ENCODE measurements around the gene KLHDC2.

The KLHDC2 gene

DNA sequence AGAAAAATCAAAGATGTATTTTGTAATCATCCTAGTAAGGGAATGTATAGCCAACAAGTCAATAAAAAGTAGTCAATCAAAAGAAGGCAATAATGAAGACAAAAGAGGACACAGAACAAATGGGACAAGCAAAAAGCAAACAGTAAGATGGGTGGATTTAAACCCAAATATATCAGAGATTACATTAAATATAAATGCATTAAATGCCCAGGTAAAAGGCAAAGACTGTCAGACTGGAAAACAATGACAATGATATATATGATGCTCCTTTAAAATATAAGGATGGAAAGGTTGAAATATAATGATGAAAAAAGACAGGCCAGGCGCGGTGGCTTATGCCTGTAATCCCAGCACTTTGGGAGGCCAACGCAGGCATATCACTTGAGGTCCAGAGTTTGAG is 48.9 kb downstream of the KLHDC2 start:
- H3K4me1 ChIP-seq (ENCODE audit: insufficient read depth, low read length): no peaks in the 10 kb centered on the region
- H3K36me3 ChIP-seq (ENCODE audit: insufficient read depth, low read length): peaks cover 15% of the 10 kb centered on the region
- no peaks in the 10 kb centered on the region for H3K9me3 ChIP-seq (ENCODE audit: control insufficient read depth, insufficient read depth, low read length)
- H3K9ac ChIP-seq (ENCODE audit: low read depth, low read length): no peak overlapping the region

DNA sequence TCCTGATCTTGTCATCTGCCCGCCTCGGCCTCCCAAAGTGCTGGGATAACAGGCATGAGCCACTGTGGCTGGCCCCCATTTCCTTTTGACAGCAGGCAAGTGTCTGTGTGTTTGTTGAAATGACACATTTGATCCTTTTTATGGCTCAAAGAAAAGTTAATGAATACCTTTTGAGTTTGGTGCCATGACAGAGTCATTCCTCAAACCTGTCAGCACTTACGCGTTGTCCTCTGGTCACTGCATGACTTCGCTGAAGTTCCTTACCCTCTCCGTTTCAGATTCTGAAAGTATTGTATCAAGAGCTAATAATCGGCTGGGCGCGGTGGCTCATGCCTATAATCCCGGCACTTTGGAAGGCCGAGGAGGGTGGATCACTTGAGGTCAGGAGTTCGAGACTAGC is 52.2 kb downstream of the KLHDC2 start:
- Histone ChIP-seq H3K4me1 (ENCODE audit: insufficient read depth, low read length) (no peaks in the 10 kb centered on the region), H3K36me3 (ENCODE audit: insufficient read depth, low read length) (peaks cover 18% of the 10 kb centered on the region), H3K9me3 (ENCODE audit: control insufficient read depth, insufficient read depth, low read length) (no peaks in the 10 kb centered on the region), H3K9ac (ENCODE audit: low read depth, low read length) (no peak overlapping the region)

DNA sequence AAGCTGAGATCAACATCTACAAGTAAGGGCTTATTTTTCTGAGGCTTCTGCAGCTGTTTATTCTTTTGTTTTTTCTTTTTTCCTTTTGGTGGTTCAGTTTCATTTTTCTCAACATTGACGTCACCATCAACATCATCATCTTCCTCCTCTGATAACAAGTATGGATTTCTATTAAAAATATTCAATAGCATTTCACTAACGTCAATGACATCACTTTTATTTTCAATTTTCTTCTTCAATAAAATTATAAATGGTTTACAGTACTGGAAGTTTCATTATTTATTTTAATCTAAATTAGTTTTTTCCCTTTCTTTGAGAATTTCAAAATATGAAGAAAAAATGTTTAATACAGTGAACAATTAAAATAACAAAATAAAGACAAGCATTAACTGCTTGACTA is 60.7 kb downstream of the KLHDC2 start:
- no peaks in the 10 kb centered on the region for H3K4me1 ChIP-seq (ENCODE audit: insufficient read depth, low read length)
- H3K36me3 ChIP-seq (ENCODE audit: insufficient read depth, low read length): peaks cover 43% of the 10 kb centered on the region
- no peak overlapping the region for H3K9ac ChIP-seq (ENCODE audit: low read depth, low read length)
- no peaks in the 10 kb centered on the region for H3K9me3 ChIP-seq (ENCODE audit: control insufficient read depth, insufficient read depth, low read length)
